Activated CD8-positive, alpha-beta memory T cell treated with anti-CD3 and anti-CD28 coated beads, Interleukin-2, amount 50 U/mL, for 1 hour (primary cell): ENCODE measurements around the gene ADGRE1.

ENCODE experiments used
- DNase-seq: peaks from one replicate; pipeline ENCODE4 v3.0.0-alpha.2; 2020; ENCODE audit errors: extremely low read depth

The ADGRE1 gene

DNA sequence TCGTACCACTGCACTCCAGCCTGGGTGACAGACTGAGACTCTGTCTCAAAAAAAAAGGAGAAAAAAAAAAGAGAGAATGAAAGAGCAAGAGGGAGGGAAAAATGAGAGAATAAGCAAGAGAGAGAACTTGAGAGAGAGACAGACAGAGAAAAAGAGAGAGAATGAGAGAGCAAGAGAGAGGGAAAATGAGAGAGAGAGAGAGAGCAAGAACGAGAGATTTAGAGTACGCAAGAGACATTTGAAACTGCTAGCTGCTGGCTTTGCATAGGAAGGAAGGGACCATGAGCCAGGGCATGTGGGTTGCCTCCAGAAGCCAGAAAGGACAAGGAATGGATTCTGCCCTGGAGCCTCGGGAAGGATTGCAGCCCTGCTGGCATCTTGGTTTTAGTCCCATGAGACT is 9.6 kb upstream of the ADGRE1 start:
- DNase-seq: no peak

DNA sequence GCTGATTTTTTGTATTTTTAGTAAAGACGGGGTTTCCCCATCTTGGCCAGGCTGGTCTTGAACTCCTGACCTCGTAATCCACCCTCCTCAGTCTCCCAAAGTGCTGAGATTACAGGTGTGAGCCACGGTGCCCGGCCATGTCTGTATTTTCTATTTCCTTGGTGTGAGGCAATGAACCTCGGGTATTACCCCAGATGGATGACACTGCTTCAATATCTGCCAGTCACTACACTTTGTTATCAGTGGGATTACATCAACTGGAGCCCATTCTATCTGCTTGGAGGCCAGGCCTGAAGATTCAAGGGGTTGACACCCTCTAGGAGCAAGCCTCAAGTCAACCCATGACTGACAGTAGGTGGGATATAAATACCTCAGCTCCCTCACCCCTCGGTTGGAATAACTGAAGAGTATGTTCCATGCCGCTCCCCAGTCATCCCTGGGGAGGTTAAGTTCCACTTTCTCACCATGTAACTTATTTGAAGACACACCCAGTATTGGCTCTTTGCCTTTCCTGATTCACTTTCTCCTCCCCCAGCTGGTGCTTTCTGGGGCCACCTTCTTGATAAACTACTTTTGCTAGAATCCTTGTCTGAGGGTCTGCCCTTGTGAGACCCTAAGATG is 992 bp upstream of the ADGRE1 start:
- no peak for DNase-seq

DNA sequence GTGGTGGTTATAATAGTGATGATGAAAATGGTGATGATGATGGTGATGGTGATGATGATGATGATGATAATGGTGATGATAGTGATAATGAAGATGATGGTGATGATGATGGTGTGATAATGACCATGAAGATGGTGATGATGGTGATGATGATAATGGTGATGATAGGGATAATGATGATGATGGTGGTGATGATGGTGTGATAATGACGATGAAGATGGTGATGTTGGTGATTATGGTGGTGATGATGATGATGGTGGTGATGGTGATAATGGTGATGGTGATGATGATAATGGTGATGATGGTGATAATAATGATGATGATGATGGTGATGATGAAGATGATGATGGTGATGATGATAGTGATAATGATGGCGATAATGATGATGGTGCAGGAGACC is 1.6 kb downstream of the ADGRE1 start:
- no peak for DNase-seq

DNA sequence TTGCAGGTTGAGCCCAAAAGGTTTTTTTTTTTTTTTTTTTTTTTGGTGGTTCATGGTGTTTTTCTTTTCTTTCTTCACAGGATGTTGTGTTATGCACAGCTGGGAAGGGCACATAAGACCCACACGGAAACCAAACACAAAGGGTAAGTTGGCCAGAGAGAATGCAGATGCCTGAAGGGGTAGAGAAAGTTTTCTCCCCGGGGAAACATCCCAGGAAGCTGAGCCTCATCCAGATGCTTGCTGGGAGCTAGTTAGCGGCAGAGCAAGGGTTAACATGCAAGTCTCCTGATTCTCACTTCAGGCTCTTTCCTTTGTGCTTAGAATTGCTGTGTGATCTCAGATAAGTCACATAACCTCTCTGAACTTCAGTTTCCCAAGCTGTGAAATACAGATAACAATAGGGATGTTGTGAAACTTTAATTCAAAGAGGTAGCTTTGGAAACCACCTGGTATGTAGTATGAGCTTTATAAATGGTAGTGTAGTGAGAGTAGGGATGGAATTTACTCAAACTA is 3.1 kb downstream of the ADGRE1 start:
- DNase-seq: no peak

DNA sequence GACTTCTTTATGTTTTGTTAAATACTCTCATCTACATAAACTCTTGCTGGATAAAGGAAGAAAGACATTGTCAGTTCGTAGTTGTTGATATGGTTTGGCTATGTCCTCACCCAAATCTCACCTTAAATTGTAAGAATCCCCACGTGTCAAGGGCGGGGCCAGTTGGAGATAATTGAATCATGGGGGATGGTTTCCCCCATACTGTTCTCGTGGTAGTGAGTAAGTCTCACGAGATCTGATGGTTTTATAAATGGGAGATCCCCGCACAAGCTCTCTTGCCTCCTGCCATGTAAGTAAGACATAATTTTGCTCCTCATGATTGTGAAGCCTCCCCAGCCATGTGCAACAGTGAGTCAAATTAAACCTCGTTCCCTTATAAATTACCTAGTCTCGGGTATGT is 3.6 kb downstream of the ADGRE1 start:
- no peak for DNase-seq

DNA sequence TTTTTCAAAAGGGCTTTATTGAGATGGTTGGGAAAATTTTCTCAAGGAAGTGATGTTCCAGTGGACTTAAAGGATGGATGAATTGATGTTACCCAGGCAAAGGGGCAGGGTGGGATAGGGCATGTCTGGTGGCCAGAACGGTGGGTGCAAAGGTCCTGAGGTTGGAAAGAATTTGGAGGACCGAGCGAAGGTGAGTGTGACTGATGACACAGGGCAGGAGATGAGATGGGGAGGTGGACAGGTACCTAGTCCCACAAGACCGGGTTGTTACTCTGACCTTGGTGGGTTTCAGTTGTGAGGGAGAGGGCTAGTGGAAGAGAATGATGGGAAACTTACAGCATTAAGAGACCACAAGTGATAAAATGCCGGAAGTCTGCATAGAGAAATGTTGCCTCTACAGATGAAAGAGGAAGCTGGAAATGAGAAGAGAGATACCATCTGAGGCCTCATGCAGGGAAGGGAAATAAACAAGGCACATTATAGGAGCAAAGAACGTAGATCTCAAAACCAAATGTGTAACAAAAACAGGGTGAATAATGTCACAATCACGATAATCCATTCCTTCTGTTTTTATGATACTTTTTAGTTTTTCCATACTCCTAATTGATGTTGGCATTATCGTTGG is 4.5 kb downstream of the ADGRE1 start:
- no peak for DNase-seq

DNA sequence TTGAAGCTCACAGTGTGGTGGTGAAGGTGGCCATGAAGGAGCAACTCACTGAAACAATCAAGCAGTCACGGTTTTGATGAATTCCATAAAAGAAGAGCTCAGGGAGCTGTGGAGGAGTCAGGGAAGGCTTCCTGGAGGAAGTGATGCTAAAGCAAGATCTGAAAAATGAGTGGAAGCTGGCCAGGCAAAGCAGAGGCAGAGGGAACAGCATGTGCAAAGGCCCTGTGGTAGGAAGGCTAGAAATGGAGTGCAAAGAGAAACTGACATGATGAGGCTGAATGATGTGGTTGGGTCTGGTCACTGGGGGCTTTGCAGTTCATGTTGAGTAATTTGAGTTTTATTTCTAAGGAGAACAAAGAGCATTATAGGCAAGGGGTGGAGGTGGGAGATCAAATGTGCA is 6.9 kb downstream of the ADGRE1 start:
- no peak for DNase-seq

DNA sequence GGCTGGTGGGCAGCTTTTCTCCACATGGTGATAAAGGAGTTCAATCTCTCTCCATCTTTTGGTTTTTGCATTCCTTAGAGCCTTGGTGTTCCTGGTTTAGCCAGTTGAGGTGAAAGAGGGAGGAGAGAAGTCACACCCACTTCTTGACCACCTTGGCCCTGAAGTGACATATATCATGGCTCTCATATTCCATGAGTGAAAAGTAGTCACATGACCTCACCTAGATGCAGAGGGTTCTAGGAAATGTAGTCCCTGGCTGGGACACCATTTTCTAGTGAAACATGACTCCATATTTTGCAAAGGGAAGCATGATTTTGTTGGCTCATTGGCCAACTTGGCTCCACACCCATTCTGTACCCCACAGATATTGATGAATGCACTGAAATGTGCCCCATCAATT is 16.1 kb downstream of the ADGRE1 start:
- no peak for DNase-seq

DNA sequence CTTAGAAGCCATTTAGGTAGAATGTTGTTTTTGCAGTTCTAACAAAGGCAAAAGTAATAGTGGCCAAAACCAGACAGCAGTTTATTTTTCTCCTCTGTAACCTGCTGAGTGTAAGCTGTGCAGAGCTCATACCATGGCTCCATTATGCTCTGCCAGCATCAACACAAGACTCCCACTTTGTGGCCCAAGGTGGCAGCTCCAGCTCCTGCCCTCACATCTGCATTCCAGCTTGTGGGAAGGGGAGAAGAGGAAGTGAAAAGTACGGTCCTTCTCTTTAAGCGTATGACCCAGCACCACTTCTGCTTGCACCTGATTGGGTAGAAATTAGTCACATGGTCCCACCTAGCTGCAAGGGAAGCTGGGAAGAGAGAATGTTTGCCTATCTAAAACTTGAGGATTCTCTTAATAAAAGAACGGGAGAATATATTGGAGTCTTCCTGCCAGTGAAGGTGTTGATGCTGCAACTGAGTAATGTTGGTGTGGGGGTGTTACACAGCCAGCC is 19.2 kb downstream of the ADGRE1 start:
- no peak for DNase-seq

DNA sequence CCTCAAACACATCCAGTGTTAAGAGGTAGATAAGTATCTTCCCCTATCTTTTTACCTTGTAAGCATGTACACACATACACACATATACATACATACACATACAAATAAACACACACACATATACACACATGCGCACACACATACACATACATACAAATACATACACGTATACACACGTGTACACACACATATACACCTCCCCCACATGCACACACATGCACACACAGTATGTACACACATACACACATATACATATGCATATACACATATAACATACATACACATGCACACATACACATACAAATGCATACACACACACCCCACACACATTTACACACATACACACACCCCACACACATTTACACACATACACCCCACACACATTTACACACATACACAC is 24.1 kb downstream of the ADGRE1 start:
- no peak for DNase-seq

DNA sequence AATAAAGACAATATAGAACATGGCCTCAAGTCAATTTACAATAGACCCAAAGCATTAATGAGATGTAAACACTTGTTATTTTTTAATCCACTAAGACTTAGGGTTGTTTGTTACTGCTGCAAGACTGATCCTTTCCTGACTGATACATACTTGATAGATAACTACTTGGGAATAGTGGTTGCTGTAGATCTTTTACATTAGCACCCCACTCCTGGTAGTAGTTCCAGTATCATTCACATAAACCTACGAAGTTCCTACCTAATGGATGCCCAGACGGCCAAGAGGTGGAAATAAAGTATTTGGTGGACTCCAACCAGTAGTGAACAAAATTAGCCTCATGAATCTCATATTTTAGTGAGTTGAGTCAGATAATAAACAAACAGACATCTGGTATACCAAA is 26.9 kb downstream of the ADGRE1 start:
- no peak for DNase-seq

DNA sequence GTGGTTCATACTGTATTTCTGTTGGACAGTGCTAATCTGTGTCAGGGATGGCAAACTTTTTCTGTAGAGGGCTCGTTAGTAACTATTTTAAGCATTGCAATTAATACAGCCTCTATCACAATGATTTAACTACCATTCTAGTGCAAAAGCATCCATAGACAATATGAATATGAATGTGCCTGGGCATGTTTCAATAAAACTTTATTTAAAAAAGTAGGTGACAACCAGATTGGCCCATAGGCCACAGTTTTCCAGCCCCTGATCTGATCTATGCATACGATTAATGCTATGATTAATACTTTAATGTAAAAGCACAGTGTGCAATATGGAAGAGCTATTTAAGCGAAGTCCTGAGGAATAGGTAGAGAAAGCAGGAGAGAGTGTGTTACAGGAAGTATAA is 29.6 kb downstream of the ADGRE1 start:
- DNase-seq: no peak

DNA sequence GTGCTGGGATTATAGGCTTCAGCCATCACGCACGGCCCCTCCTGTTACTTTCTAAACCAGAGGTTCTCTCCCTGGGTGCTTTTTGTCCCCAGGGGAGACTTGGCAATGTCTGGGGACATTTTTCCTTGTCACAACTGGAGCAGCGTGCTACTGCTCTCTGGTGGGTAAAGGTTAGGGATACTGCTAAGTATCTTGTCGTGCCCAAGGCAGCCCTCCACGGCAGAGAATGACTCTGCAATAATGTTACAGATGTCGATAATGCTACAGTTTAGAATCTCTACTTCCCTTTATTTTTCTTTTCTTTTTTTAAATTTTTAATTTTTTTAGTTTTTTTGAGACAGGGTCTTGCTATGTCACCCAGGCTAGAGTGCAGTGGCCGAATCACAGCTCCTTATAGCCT is 38.0 kb downstream of the ADGRE1 start:
- DNase-seq: no peak

DNA sequence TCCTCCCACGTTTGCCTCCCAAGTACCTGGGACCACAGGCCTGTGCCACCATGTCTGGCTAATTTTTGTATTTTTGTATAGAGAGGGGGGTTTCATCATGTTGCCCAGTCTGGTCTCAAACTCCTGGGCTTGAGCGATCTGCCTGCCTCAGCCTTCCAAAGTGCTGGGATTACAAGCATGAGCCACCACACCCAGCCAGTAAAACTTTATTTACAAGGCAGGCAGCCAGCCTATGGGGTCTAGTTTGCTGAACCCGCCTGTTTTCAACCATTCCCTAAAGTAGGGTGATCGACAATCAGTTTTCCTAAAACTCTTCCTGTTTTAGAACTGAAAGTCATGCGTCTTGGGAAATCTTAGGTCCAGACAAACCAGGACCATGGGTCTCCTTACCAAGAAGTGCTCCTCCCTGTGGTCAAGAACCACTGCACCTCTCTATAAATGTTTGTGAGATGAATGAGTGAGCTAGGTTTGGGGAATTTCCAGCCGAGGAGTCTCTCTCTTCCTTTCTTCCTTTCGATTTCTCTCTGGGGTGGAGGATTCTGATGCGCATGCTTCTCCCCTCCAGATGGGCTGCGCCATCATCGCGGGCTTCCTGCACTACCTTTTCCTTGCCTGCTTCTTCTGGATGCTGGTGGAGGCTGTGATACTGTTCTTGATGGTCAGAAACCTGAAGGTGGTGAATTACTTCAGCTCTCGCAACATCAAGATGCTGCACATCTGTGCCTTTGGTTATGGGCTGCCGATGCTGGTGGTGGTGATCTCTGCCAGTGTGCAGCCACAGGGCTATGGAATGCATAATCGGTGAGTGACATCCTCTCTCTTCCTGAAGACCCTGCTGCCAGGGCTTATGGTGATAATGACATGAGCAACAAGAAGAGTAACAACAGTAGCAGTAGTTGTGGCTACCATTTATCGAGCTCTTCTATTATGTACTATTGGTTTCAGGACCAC is 38.7 kb downstream of the ADGRE1 start:
- no peak for DNase-seq

DNA sequence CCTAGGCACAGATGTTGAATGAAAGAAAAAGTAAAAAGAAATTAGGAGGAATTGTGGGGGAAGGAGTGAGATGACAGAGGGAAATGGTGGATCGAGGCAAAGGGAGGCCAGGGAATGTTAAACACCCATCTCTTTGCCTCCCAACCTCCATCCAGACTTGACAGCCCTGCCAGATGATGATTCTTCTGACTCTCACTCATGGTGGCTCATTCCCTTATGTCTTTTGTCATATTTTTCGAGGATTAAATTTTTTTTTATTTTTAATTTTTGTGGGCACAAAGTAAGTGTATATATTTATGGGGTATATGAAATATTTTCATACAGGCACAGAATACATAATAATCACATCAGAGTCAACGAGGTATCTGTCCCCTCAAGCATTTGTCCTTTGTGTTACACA is 42.8 kb downstream of the ADGRE1 start:
- DNase-seq: no peak

DNA sequence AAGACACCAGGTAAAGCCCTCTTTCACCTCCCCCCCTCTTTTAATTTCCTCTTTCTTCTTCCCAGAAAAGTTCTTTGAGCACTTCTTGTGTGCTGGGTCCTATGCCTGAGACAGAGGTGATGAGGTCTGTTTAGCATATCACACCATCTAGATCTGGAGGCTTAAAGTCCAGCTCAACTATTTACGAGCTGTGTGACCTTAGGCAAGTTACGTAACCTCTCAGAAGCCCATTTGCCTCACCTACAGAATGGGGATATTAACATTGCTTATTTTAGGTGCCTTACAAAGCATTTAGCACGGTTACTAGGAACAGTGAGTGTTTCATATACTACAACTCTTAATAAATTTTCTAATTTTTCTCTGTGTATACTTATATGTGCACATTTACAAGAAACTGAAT is 47.7 kb downstream of the ADGRE1 start:
- no peak for DNase-seq

DNA sequence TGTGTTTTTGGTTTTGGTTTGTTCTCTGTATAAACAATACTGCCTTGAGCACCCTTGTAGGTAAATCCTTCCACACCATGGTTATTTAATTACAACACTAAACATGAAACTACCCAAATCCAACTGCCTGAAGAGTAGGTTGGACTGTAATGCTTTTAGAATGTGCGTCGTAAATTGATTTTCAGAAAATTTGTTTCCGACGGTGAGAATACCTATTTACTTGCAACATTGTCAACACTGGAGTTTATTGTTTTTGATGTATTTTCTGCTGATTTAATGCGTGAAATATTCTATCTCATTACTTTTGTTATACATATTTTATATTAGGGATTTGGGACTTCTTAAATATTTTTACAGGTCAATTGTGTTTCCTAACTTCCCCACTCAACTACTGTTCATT is 48.2 kb downstream of the ADGRE1 start:
- no peak for DNase-seq

DNA sequence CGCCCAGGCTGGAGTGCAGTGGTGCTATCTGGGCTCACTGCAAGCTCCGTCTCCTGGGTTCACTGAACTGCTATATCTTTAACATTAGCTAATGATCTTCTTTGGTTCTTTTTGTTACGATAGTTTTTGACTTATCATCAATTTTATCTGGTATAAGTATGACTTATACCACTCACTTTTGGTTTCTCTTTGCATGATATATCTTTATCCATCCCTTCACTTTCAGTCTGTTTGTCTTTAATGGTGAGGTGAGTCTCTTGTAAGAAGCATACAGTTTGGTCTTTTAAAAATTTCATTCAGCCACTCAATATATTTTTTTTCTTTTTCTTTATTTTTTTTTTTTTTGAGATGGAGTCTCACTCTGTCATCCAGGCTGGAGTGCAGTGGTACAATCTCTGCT is 58.4 kb downstream of the ADGRE1 start:
- no peak for DNase-seq

DNA sequence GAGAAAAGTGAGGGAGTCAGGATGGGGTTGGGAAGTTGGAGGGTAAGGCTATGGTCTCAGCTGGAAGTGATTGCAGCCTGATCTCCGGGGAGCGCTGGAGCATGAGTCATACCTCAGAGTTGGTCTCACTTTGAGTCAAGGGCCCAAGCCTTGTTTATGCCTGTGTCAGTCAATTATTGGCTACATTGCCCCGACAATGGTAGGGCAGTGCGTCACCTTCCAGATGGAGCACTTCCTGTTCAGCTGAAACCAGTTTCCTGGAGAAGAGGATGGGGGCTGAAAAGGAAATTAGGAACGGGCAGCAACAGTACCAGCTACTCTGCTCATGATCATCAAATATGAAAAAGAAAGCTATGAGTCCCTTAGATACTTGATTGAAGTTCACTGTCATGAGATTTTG is 60.4 kb downstream of the ADGRE1 start:
- DNase-seq: no peak

DNA sequence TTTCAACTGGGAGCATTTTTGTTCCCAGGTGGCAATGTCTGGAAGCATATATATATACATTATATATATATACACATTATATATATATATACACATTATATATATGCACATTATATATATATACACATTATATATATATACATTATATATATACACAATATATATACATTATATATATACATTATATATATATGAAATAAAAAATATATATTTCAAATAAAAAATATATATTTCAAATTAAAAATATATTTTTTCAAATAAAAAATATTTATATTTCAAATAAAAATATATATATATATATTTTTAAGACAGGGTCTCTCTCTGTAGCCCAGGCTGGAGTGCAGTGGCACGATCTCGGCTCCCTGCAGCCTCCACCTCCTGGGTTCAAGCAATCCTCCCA is 61.5 kb downstream of the ADGRE1 start:
- no peak for DNase-seq

DNA sequence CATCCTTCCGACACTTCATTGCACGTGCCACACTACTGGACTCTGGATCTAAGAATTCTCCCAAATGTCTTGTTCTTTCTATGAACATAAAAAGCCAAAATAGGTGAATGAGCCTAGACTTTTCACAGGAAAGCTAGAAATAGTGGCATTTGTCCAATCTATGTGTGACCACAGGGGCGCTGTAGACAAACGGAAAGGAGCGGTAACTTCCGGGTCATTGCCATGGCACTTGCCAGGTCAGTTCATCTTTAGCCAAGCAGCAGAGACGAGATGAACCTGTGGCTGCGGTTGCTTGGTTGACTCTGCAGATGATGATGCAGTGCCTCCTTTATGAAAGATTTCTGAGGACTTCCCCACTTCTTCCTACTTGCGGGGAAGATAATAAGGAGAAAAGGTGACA is 65.6 kb downstream of the ADGRE1 start:
- DNase-seq: no peak

DNA sequence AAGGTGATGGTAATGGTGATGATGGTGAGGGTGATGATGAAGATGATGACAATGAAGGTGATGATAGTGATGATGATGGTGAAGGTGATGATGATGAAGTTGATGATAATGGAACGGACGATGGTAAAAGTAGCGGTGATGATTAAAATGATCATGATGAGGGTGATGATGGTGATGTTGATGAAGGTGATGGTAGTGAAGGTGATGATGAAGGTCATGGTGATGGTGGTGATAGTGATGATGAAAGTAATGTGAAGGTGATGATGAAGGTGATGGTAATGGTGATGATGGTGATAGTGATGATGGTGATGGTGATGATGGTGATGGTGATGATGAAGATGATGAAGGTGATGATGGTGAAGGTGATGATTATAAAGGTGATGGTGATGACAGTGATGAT is 67.7 kb downstream of the ADGRE1 start:
- DNase-seq: no peak

DNA sequence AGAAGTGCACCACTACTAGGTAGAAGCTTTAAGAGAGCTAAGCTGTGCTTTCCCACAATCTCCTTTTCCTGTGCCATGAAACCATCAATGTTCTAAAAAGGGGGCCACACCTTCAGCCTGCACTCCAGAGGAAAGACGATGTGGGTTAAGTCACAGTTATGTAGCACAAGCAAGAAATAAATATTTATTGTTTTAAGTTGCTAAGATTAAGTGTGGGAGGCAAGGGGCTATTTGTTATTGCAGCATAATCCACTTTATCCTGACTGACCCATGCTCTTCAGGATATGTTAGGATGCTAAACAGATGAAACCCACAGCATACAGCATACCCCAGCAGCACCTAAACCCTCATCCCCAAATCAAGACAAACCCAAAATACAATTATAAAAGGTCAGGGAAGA is 69.2 kb downstream of the ADGRE1 start:
- no peak for DNase-seq
